GM18519 (cell line): Measurements from ENCODE around the gene SMIM38.
"Not testable (repeated sequence)": the region's sequence is repeated elsewhere in the genome, so short reads cannot be mapped to it uniquely, and the experiment has no call there.

ENCODE experiments used
- ATAC-seq: cut with Tn5 transposase; IDR thresholded peaks from one replicate; pipeline ENCODE4 v1.9.1; 2021; ENCODE audit warnings: mild to moderate bottlenecking, moderate library complexity; ENCODE audit not compliant: unreplicated experiment, low FRiP score

SMIM38 gene

DNA sequence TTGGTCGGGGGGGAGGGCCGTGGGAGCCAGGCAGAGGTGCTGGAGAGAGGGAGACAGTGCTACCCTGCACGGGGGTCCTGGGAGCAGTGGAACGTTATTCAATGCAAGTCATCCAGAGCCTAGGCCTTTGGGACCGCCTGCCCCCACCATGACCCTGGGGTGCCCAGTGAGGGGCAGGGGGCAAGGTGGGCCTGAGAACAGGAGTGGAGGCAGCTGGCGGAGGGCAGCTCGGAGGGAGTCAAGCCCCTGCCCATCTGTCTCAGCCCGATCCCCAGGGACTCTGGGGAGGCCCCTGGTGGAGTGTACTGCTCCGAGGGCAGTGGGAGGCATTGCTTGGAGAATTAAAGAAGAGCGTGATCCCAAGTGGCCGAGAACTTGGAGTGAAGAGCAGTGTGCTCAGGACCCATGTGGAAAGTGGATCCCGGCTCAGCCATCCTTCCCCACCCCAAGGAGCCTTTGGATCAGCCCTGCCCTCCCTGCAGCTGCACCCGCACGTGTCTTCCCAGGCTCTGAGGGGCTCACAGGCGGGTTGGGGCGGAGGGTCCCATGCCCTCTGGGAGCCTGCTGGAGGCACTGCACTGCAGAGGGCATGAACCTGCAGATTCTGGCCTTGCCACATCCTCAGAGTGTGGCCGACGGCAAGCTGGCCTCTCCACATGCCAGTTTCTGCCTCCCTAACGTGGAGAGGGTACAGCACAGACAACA, 34.0 kb upstream of the SMIM38 start:
- ATAC-seq, result no peak

DNA sequence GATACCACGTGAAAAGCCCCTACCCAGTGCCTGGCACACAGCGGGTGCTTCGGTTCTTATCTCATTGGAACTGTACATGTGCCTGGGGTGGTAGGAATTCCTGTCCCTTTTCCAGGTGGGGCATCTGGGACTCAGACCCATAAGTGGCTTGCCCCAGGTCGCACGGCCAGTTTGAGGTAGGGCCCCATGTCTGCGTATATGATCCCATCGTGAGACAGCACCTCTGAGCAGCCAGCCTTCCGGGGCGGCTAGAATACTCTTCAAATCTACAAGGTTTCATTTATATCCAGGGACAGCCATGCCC, 33.5 kb upstream of the SMIM38 start:
- no peak for ATAC-seq

DNA sequence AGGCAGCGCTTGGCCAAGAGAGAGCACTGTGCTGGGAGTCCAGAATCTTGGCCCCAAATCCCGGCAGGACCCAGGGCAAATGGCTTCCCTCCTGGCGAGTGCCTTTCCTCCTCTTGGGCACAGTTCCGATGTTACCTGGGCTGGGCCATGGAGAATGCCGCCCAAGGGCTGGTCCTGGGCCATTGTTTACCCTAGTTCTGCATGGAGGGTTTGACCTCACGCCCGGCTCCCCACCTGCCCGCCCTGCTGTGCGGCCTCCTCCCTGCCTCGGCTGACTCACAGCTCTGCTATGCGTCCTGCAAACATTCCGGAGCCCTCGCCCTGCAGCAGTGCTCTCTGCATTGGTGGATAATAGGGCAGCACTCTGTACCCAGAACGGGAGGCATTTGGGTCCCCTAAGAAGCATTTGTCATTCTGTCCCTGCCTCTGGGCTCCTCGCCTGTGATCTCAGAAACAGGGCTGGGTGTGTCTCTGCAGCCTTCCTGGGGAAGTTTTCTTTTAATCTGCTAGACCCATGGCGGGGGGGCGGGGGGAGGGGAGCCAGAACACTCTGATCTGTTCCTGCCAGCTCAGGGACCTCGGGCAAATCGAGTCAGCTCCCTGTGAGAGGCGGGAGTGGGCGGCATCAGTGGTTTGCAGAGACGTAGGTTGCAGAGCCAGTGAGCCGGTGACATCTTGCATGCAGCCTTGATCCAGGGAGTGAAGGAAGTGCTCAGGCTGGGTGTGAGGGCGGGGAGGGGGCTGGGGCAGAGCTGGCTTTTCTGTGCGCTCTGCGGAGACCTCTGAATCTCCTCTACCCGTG, 32.9 kb upstream of the SMIM38 start:
- no peak for ATAC-seq

DNA sequence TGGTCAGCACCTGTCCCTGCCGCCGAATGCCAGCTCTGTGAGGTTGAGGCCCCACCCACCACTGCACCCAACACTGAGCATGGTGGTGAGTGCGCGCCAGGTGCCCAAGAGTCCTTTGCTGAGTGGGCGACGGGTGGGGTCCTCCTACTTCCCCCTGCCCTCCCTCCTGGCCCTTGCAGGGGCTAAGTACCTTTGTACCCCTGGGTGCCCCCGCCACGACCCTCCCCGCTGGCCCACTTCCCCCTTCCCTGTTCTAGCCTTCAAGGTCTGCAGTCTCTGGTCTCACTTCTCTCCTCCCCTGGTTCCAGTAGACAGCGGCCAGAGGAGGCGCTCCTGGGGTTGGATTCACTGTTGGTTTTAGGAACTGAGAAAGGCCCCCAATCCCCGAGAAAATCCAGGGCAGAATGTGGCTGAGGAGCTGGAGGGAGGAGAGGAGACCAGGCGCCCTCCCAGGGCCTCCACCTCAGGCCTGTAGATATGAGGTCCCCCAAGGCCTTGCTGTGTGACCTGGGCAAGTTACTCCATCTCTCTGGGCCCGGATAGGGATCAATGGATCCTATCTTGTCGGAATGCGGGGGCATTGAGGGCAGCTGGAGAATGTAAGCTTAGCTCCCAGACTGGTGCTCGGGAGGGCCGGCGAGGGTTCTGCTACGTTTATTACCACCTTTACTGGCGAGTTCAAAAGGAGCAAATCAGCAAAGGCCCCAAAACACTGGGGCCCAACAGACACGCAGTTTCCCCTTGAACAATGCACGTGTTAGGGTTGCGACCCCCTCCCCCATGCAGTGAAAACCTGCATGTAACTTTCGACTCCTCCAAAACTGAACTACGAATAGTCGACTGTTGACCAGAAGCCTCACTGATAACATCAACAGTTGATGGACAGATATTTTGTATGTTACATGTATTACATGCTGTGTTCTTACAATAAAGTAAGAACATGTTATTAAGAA, 31.9 kb upstream of the SMIM38 start:
- ATAC-seq, result no peak

DNA sequence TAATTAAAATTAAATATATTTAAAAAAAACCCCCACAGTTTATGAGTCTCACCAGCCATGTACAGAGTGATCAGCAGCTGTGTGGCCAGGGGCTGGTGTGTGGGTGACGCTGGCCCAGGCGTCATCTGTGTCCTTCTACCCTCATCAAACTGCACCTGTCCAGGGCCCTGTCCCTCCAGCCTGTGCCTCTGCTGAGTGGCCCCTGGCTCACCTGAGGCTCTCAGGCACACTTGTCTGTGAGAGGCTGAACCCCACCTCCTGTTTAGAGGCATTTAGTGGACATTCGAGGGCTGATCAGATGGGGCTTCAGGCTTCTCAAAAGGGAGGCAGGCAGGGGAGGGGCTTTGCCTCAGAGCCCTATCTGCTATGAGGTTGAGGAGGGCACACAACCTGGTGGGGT, 29.9 kb upstream of the SMIM38 start:
- no peak for ATAC-seq

DNA sequence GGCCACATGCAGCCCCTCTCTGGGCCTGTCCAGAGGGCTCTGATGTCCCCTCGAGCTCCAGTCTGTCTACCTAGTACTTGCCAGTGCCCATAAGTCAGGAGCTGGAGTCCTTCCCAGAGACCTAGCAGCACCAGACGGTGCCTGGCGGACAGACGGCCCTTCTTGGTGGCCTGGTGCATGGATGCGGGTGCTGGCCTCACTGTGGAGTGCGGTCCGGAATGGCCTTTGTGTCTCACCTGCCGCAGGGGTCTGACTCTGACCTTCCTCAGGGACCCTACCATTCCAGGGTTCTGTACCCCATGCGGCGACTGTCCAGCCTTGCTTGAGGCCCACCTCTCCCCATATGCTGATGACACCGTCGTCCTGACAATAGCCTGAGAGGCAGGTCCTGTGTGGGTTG, 29.4 kb upstream of the SMIM38 start:
- ATAC-seq, result no peak

DNA sequence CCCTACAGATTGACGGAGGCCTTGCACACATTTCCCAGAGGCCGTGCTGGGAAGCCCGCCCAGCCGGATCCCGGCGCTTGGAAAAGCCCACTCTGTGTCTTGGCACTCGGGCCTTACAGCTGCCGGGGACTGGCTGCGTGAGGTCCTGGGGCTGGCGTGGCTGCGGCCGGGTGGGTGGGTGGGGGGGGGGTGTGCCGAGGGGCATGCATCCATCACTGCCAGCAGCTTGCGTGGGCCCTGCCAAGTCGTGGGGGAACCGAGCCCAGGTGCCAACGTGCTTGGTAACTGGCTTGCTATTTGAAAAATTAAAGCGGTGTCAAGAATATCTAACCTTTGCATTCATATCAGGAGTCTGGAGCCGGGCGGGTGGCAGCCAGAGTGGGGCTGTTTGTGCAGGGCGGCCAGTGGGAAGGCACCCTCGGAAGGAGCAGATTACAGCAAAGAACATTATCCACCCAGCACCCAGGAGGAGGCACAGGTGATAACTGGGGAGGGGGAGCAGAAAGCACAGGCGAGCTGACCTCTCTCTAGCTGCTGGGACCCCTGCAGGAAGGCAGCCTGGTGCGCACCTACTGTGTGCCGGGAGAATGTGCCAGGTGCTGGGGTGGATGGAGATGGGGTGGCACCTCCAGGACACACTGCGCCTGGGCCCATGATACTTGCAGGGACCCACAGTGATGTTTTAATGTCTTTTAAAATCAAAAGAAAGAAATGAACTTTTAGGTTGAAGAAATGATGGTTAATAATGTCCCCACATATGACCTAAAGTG, 28.5 kb upstream of the SMIM38 start:
- ATAC-seq, result no peak

DNA sequence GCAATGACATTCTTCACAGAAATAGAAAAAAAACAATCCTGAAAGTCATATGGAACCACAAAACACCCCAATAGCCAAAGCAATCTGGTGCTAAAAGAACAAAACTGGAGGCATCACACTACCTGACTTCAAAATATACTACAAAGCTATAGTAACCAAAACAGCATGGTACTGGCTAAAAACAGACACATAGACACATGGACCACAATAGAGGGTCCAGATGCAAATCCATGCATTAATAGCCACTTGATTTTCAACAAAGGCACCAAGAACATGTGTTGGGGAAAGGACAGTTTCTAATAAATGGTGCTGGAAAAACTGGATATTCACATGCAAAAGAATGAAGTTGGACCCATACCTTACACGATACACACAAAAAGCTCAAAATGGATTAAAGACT, 27.9 kb upstream of the SMIM38 start:
- ATAC-seq, result no peak

DNA sequence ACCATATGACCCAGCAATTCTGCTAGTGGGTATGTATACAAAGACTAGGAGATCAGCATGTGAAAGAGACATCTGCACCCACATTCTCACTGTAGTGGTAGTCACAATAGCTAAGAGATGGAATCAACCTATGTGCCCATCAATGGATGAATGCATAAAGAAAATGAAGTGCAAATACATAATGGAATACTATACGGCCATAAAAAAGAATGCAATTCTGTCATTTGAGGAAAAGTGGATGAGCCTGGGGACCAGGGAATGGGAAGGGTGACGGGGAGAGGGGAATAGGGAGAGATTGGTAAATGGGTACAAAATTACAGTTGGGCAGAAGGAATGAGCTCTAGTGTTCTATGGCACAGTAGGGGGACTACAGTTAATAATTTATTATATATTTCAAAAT, 26.7 kb upstream of the SMIM38 start:
- no peak for ATAC-seq

DNA sequence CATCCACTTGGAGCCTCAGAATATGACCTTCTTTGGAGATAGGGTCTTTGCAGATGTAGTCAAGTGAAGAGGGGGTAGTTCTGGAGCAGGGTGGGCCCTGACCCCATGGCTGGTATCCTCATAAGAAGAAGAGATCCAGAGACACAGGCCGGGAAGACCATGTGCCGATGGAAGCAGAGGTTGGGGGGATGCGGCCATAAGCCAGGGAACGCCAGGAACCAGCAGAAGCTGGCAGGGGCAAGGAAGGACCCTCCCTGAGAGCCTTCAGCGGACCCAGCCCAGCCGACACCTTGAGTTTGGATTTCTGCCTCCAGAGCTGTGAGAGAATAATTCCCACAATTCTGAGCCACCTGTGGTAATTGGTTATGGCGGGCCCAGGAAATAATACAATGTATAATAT, 26.1 kb upstream of the SMIM38 start:
- no peak for ATAC-seq

DNA sequence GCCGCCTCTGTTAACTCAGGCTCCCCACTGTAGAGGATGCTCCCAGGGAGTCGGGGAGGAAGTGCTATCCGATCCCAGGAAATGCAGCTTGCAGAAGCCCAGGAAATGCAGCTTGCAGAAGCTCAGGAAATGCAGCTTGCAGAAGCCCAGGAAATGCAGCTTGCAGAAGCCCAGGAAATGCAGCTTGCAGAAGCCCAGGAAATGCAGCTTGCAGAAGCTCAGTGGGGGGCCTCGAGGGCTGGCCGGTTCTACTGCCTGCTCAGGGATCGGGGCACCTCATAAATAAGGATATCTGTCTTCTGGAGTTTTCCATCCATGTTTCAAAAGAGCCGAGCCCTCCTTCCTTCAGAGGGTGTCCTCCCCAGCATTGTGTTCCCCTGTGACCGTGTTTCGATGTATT, 25.1 kb upstream of the SMIM38 start:
- no peak for ATAC-seq

DNA sequence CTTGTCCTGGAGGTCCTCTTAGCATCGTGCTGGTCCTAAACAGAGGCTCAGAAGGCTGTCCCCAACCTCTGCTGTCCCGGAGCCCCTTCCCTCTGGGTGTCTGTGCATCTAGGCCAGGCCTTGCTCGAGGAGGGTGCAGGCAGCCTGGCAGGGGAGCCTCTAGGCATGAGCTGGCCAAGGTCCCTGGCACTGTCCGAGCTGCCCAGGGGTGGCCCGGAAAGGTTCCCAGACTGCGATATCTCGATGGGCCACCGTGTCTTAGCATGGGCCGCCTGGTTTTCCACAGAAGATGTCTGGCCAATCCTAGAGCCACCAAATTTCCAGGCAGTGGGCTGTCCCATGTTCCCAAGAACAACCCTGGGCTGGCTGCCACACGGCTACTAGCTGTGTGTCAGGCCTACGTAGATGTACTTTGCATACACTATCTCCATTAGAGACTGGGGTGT, 24.6 kb upstream of the SMIM38 start:
- ATAC-seq, result no peak

DNA sequence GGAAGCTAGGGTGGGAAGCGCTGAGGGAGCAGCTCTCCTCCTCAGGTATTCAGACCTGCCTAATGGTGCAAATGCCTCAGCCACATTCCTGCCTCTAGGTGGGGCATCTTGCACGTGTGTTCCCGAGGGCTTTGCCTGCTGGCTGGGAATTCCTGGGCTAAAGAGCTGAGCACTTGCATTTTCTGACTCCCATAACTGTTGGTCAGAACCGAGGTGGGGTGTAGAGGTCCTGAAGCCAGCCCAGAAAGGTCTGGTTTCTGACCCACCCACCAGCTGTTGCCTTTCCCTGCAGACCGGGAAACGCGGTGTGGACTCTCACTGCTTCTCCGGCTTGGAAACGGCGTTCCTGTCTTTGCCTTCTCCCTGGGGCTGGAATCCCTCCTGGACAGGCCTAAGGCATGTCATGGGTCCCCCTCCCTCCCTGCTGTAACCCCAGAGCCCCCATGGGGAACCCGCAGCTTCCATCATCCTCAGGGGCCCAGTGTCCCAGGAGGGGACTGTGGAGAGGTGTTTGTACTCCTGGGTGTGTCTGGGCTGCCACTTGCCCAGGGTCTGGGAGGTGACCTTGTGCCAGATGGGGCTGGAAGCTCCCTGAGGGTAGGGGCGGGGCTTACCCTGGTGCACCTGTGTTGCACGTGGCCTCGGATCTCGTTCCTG, 24.0 kb upstream of the SMIM38 start:
- ATAC-seq, result no peak

DNA sequence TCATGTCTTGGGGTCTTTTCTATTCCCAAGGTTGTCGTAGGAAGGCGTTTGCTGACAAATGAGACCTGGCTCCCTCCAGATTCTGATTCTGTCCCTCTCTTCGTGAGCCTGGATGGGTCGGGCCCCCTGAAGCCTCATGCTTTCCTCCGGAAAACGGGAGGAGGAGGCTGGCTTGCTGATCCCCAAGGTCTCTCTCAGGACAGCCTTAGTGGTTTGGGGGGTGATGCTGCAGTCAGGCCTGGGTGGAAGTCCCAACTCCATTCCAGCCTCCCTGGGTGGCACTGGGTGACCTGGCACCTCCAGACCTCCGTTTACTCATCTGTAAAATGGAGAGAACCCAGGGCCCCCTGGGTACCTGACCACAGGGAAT, 23.4 kb upstream of the SMIM38 start:
- ATAC-seq, result no peak

DNA sequence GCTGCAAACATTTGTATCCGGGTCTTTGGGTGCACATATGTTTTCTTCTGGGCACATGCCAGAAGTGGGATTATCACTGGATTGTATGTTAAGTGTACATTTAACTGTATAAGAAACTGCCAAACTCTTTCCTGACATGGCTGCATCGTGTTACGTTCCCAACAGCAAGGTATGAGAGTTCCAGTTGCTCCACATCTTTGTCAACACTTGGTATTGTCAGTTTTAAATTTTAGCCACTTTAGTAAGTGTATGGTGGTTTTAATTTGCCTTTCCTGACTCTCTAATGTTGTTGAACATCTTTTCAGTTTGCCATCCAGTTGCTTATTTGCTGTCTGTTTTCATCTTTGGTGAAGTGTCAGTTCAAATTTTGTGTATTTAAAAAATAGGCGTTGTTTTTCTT, 22.5 kb upstream of the SMIM38 start:
- ATAC-seq, result no peak

DNA sequence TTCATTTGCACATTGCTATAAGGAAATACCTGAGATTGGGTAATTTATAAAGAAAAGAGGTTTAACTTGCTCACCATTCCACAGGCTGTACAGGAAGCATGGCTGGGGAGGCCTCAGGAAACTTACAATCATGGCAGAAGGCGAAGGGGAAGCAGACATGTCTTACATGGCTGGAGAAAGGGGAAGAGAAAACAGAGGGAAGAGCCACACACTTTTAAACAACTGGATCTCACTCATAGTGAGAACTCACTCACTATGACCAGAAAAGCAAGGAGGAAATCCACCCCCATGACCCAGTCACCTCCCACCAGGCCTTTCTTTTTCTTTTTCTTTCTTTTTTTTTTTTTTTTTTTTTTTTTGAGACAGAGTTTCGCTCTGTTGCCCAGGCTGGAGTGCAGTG, 21.6 kb upstream of the SMIM38 start:
- ATAC-seq, result not testable (repeated sequence)

DNA sequence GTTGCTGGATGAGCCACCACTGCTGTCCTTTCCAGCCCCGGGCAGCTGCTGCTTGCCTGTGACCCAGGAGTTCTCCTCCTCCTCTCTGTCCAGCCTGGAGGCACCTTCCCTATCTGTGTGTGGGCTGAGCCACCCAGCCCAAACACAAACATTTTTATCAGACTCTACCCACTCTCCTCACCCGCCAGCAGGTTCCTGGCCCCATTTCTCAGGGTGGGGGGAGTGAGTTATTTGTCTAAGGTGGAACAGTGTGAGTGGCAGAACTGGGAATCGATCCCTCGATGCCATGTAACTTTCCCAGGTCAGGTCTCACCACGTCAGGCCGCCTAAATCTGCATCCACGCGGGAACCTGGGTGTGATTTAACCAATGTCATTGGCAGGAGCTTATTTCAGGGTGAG, 20.8 kb upstream of the SMIM38 start:
- no peak for ATAC-seq

DNA sequence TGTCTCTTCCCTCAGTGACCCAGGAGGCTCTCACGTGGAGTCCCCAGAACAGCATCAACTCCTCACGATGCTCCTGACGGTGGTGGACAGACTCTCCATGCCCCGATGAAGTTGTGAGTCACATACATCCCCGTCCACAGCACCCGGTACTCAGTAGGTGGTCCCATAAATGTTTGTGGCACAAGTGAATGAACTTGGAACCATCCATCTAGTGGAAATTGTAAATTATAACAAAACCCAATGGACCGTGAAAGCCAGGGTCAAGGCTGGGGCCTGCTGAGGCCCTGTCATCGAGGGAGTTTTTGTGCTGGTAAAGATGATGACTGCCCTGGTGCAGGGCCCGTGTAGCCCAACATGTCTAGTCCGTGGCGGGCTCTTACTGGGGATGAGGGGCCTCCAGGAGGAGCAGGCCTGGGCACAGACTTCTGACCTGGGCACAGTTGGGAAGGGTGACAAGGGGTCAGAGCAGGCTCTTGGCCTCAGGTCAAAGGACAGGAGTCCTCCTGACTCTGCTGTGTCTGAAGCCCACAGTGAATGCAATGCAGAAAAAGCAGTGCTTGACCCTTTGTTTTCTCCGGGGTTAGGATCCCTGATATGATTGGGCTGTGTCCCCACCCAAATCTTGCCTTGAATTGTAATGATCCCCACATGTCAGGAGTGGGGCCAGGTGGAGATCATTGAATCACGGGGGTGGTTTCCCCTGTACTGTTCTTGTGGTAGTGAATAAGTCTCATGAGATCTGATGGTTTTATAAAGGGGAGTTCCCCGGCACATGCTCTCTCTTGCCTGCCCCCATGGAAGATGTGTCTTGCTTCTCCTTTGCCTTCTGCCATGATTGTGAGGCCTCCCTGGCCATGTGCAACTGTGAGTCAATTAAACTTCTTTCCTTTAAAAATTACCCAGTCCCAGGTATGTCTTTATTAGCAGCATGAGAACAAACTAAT, 20.0 kb upstream of the SMIM38 start:
- ATAC-seq, result no peak

DNA sequence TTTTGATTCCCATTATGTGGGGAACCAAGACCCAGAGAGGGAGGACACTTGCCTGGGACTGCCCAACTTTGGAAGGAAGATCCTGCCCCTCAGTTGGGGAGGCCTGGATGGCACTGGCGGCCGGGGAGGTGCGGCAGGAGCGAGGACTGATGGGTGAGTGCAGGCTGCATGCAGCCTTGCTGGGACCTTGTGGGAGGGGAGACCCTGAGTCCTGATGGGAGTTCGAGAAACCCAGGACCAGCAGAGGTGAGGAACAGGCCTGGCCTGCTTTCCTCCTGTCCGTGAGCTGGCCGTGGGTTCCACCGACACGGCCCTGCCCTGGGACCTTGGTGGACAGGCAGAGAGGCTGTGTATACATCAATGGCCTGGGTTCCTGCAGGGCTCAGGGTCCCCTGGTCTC, 19.3 kb upstream of the SMIM38 start:
- no peak for ATAC-seq
